Activated T-helper 2 cell treated with anti-CD3 and anti-CD28 coated beads, Interferon-gamma antibody, Interleukin-2, Interleukin-4, amounts not matched to agents 10 μg/mL and 5 μg/mL and 100 μg/mL, durations not matched to agents 14 hours and 24 hours and 36 hours (primary cell): ENCODE data around the gene CD300LF. TPM values are rescaled to one million over a fixed set of nuclear protein-coding genes. Genes with fewer than 3 reads are reported as not detected.

Source experiments
- DNase-seq: peaks from one replicate; pipeline ENCODE4 v3.0.0; 2021; ENCODE audit warnings: low spot score
- H3K27ac Mint-ChIP-seq: one replicate; pipeline ENCODE4 v1.8.0; 2021; ENCODE audit warnings: mixed read lengths
- H3K27me3 Mint-ChIP-seq: one replicate; pipeline ENCODE4 v1.8.0; 2021; ENCODE audit warnings: low read depth, mixed read lengths
- H3K36me3 Mint-ChIP-seq: one replicate; pipeline ENCODE4 v1.8.0; 2021; ENCODE audit warnings: low read depth, mixed read lengths
- H3K4me1 Mint-ChIP-seq: one replicate; pipeline ENCODE4 v1.8.0; 2021; ENCODE audit warnings: low read depth, mixed read lengths
- H3K4me3 Mint-ChIP-seq: one replicate; pipeline ENCODE4 v1.8.0; 2021; ENCODE audit warnings: low read depth, mild to moderate bottlenecking, moderate library complexity, mixed read lengths
- H3K9me3 Mint-ChIP-seq: one replicate; pipeline ENCODE4 v1.8.0; 2021; ENCODE audit warnings: mixed read lengths
- intact Hi-C: fragments of 100-400 bp; cut with micrococcal nuclease; formaldehyde crosslinking; loops from one replicate; pipeline ENCODE4 v1.15.1; 2023
- total RNA-seq: library from RNA; stranded (reverse); gene quantifications from 2 replicates; pipeline ENCODE4 v1.2.3, GENCODE V29; 2022

Gene CD300LF
- total RNA-seq, 1 donor from 2014 or later = not detected

GRCh38 chr17:74715144-74715543 lies 2.4 kb upstream of the CD300LF start:
- H3K27me3 Mint-ChIP-seq = peaks cover 32% of the 10 kb centered on the region
- no peaks in the 10 kb centered on the region for H3K9me3 Mint-ChIP-seq
- intact Hi-C loops = no loop called here
- no peak overlapping the region for H3K4me3 Mint-ChIP-seq
- no peaks in the 10 kb centered on the region for H3K36me3 Mint-ChIP-seq
- no peak overlapping the region for H3K27ac Mint-ChIP-seq
- peaks cover 6% of the 10 kb centered on the region for H3K4me1 Mint-ChIP-seq
- no peak for DNase-seq

DNA sequence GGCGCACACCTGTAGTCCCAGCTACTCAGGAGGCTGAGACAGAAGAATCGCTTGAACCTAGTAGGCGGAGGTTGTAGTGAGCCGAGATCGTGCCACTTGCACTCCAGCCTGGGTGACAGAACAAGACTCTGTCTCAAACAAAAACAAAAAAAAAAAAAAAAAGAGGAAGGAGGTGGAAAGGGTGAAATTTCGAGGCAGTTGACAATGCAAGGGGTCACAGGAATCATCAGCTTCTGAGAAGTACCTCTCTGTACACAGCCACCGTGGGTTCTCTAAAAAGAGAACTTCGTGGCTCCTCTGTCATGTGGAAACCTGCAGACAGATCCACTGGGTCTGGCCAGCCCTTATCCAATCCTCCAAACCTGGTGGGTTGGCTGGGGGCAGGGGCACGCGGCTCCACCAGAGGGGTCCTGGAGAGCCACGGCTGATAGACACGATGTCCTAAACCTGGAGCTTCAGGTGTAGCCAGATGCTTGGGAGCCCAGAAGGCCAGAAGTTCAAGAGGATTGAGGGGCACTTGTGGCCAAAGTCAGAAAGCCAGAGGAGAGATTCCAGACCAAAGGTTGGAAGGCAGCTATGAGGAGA lies 540 bp upstream of the CD300LF start:
- no peak for DNase-seq
- Mint-ChIP-seq H3K36me3 (no peaks in the 10 kb centered on the region), H3K27me3 (peaks cover 30% of the 10 kb centered on the region), H3K4me3 (no peak overlapping the region), H3K27ac (no peak overlapping the region), H3K9me3 (no peaks in the 10 kb centered on the region), H3K4me1 (peaks cover 6% of the 10 kb centered on the region)
- intact Hi-C loops = no loop called here

DNA sequence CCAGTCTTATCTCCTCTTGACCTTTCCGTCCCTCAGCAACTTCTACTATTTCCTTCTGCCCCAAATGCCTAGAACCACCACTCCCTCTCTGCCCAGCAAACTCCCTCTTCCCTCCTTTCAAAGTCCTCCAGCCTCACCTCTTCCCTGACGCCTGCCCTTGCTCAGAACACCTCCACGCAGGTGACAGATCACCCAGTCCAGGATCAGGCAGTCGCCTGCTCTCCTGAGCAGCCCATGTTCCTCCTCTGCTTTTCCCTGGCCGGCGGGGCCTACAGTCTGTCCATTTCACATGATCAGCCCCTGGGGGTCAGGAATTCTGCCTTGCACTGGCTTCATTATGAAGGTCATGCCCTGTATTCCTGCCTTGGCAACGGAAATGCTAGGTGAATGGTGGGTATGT lies 422 bp downstream of the CD300LF start:
- H3K4me3 Mint-ChIP-seq = no peak overlapping the region
- H3K9me3 Mint-ChIP-seq = no peaks in the 10 kb centered on the region
- peaks cover 6% of the 10 kb centered on the region for H3K4me1 Mint-ChIP-seq
- no peak for DNase-seq
- H3K27me3 Mint-ChIP-seq = peaks cover 30% of the 10 kb centered on the region
- no peaks in the 10 kb centered on the region for H3K36me3 Mint-ChIP-seq
- intact Hi-C loops = no loop called here
- no peak overlapping the region for H3K27ac Mint-ChIP-seq

DNA sequence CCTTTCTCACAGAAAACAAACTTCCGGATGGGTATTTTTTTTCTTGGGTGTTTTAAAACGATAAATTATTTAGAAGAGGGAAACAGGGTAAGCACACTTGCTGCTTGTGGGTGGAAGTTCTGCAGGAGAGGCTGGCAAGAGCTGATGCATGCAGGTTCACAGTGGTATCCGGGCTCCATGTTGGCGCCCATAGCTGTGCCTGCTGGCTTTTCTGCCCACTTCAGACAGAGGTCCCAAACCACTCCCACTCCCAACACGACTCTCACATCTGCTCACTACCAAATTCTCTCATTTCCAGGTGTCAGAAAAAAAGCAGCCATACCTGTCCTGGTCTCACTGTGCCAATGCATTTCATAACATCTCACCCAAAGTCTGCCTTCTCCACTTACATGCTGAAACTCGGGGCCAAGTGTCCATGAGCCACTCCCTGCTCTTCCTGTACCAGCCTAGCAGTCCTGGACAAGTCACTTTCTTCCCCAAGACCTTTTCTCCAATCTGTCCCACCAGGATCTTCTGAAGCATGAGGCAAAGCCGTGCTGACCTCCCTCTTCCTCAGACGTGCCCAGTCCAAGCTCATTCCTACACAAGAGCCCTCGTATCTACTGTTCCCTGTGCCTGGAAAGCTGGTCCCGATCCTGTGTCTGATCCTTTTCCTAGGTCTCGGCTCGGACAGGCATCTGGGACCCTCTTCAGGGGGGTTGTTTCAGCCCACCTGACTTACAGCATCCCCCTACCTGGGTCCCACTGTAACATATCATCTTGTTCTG lies 1.5 kb downstream of the CD300LF start:
- H3K36me3 Mint-ChIP-seq = no peaks in the 10 kb centered on the region

DNA sequence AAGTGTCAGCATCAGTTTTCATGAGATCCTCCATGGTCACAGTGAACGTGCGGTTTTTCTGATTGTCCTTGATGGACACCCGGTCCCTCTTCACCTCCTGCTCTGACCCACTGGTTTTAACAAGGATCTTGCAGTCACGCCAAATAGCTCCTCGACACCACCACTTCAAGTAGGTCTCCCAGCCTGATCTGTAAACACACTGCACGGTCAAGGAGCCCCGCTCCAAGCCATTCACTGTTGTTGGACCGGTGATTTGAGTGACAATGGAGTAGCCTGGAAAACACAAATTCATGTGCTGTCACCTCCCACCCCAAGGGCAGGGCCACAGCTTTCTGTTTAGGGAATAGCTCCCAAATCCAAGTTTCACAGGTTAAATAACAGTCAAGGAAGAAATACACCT lies 8.2 kb downstream of the CD300LF start:
- Mint-ChIP-seq H3K4me1 (peaks cover 2% of the 10 kb centered on the region), H3K4me3 (no peak overlapping the region), H3K27ac (no peak overlapping the region), H3K36me3 (no peaks in the 10 kb centered on the region), H3K27me3 (peaks cover 16% of the 10 kb centered on the region), H3K9me3 (no peaks in the 10 kb centered on the region)
- no peak for DNase-seq
- intact Hi-C loops = no loop called here

More for the DNA sequence above, 1.5 kb downstream of the CD300LF start:
- H3K27ac Mint-ChIP-seq = no peak overlapping the region
- peaks cover 28% of the 10 kb centered on the region for H3K27me3 Mint-ChIP-seq
- H3K4me1 Mint-ChIP-seq = peaks cover 6% of the 10 kb centered on the region
- DNase-seq = no peak
- intact Hi-C loops = no loop called here
- no peak overlapping the region for H3K4me3 Mint-ChIP-seq
- H3K9me3 Mint-ChIP-seq = no peaks in the 10 kb centered on the region

- H3K36me3 Mint-ChIP-seq = no peaks in the 10 kb centered on the region
- intact Hi-C loops = no loop called here
- no peak for DNase-seq
Measured at GRCh38 chr17:74703311-74703710, 9.4 kb downstream of the CD300LF start.

GRCh38 chr17:74702116-74702871 lies 10.4 kb downstream of the CD300LF start:
- DNase-seq = no peak
- no peaks in the 10 kb centered on the region for H3K9me3 Mint-ChIP-seq
- H3K36me3 Mint-ChIP-seq = no peaks in the 10 kb centered on the region
- H3K27ac Mint-ChIP-seq = no peak overlapping the region
- no peak overlapping the region for H3K4me3 Mint-ChIP-seq
- peaks cover 13% of the 10 kb centered on the region for H3K27me3 Mint-ChIP-seq
- intact Hi-C loops = no loop called here
- H3K4me1 Mint-ChIP-seq = peaks cover 2% of the 10 kb centered on the region

More at GRCh38 chr17:74703311-74703710, 9.4 kb downstream of the CD300LF start:
- Mint-ChIP-seq H3K27me3 (peaks cover 14% of the 10 kb centered on the region), H3K4me3 (no peak overlapping the region), H3K27ac (no peak overlapping the region), H3K4me1 (peaks cover 2% of the 10 kb centered on the region), H3K9me3 (no peaks in the 10 kb centered on the region)

DNA sequence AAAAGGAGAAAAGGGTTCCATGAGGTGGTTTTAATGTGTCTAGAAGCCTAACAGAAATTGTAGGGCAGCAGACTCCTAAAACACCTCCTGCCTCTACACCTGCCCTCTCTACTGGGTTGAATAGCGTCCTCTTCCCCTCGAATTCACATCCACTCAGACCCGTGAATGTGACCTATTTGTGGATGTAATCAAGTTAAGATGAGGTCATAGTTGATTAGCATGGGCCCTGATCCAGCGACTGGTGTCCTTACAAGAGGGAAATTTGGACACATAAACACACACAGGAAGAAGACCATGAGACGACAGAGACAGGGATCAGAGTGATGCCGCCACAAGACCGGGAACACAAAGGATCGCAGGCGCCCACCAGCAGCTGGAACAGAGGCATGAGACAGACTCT lies 13.5 kb downstream of the CD300LF start:
- intact Hi-C loops = no loop called here
- H3K4me3 Mint-ChIP-seq = no peak overlapping the region
- H3K9me3 Mint-ChIP-seq = peaks cover 3% of the 10 kb centered on the region
- H3K27ac Mint-ChIP-seq = no peak overlapping the region
- no peaks in the 10 kb centered on the region for H3K36me3 Mint-ChIP-seq
- peaks cover 2% of the 10 kb centered on the region for H3K4me1 Mint-ChIP-seq
- peaks cover 8% of the 10 kb centered on the region for H3K27me3 Mint-ChIP-seq
- no peak for DNase-seq

- Mint-ChIP-seq H3K9me3 (peaks cover 4% of the 10 kb centered on the region), H3K36me3 (no peaks in the 10 kb centered on the region), H3K27me3 (peaks cover 11% of the 10 kb centered on the region), H3K4me1 (peaks cover 2% of the 10 kb centered on the region), H3K27ac (no peak overlapping the region), H3K4me3 (no peak overlapping the region)
- intact Hi-C loops = no loop called here
- no peak for DNase-seq
Measured at GRCh38 chr17:74698069-74698468, 14.7 kb downstream of the CD300LF start.

- peaks cover 2% of the 10 kb centered on the region for H3K4me1 Mint-ChIP-seq
- intact Hi-C loops = no loop called here
- no peak overlapping the region for H3K4me3 Mint-ChIP-seq
- no peak overlapping the region for H3K27ac Mint-ChIP-seq
- H3K36me3 Mint-ChIP-seq = no peaks in the 10 kb centered on the region
- no peak for DNase-seq
- peaks cover 4% of the 10 kb centered on the region for H3K9me3 Mint-ChIP-seq
- H3K27me3 Mint-ChIP-seq = peaks cover 13% of the 10 kb centered on the region
Measured at GRCh38 chr17:74697515-74697914, 15.2 kb downstream of the CD300LF start.

- Mint-ChIP-seq H3K36me3 (no peaks in the 10 kb centered on the region), H3K27ac (no peak overlapping the region), H3K27me3 (peaks cover 11% of the 10 kb centered on the region), H3K4me1 (peaks cover under 1% of the 10 kb centered on the region), H3K9me3 (peaks cover 4% of the 10 kb centered on the region), H3K4me3 (no peak overlapping the region)
- DNase-seq = no peak
- intact Hi-C loops = no loop called here
Measured at GRCh38 chr17:74695629-74696028, 17.1 kb downstream of the CD300LF start.

DNA sequence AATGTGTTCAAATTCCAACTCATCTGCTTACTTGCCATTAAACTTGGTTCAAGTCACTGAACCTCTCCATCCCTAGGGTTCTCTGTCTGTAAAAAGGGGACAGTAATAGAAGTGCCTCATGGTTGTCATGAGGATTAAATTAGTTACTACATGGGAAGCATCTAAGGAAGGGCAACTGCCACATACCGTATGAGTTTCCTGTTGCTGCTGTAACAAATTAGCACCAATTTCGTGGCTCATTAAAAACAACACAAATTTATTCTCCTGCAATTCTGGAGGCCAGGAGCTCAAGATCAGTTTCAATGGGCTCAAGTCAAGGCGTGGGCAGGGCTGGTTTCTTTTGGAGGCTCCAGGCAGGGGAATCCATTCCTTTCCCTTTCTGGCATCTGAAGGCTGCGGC lies 18.6 kb downstream of the CD300LF start:
- intact Hi-C loops = no loop called here
- peaks cover 4% of the 10 kb centered on the region for H3K9me3 Mint-ChIP-seq
- peaks cover 11% of the 10 kb centered on the region for H3K27me3 Mint-ChIP-seq
- H3K4me3 Mint-ChIP-seq = no peak overlapping the region
- no peak for DNase-seq
- peaks cover 13% of the 10 kb centered on the region for H3K4me1 Mint-ChIP-seq
- no peak overlapping the region for H3K27ac Mint-ChIP-seq
- no peaks in the 10 kb centered on the region for H3K36me3 Mint-ChIP-seq

DNA sequence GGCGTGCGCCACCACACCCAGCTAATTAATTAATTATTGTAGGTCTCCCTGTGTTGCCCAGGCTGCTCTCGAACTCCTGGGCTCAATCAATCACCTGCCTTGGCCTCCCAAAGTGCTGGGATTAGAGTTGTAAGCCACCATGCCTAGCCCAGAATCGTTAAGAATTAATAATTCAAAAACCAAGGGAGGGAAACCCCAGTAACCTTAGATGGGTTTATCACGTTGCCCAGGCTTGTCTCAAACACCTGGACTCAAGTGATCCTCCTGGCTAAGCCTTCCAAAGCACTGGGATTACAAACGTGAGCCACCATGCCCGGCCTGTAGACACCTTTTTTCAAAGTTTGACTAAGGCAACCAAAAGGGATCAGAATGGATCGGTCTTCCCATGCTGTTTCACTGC lies 21.6 kb downstream of the CD300LF start:
- Mint-ChIP-seq H3K4me1 (peaks cover 18% of the 10 kb centered on the region), H3K9me3 (peaks cover 4% of the 10 kb centered on the region), H3K27ac (no peak overlapping the region), H3K4me3 (no peak overlapping the region), H3K27me3 (peaks cover 12% of the 10 kb centered on the region), H3K36me3 (no peaks in the 10 kb centered on the region)
- intact Hi-C loops = no loop called here
- DNase-seq = no peak
